Panc1 (cell line): ENCODE measurements around the gene PRKCB. TPM values are rescaled to one million over a fixed set of nuclear protein-coding genes. Genes with fewer than 3 reads are reported as not detected.

Source experiments
- ATAC-seq: fragments of 200-7000 bp; cut with Tn5 transposase; 2 replicates; pipeline ENCODE4 v1.9.1; 2020; ENCODE audit warnings: mild to moderate bottlenecking, moderate library complexity
- BruUV-seq: library from RNA; stranded (reverse); fragments of 400-500 nt; replicated peaks from 2 replicates; lab custom pipeline; 2021; lab: Mats Ljungman, UMichigan
- CTCF ChIA-PET: fragments of 300-600 bp; sonication (Branson Sonifier 250); formaldehyde crosslinking; loops from one replicate; lab custom pipeline; 2022; ENCODE audit warnings: antibody characterized with exemption; lab: Charles Lee
- POLR2A ChIA-PET: fragments of 300-600 bp; sonication (Branson Sonifier 250); formaldehyde crosslinking; loops from one replicate; lab custom pipeline; 2022; ENCODE audit warnings: antibody characterized with exemption; lab: Charles Lee
- DNase-seq: peaks from one replicate; pipeline ENCODE4 v3.0.0-alpha.2; 2010; ENCODE audit warnings: low read depth, low spot score
- H3K27ac ChIP-seq: 2 replicates; pipeline ENCODE4 v1.5.1; 2011; ENCODE audit warnings: mild to moderate bottlenecking, low read length, inconsistent platforms
- H3K27me3 ChIP-seq: fragments of 200-500 bp; sonication (Bioruptor generic); 2 replicates; pipeline ENCODE4 v1.6.0; 2014; ENCODE audit warnings: low read length, inconsistent platforms; ENCODE audit not compliant: control insufficient read depth, insufficient read depth
- H3K36me3 ChIP-seq: fragments of 200-500 bp; sonication (Bioruptor generic); 2 replicates; pipeline ENCODE4 v1.5.1; 2014; ENCODE audit warnings: inconsistent platforms, mild to moderate bottlenecking, low read length, moderate library complexity; ENCODE audit not compliant: control insufficient read depth, insufficient read depth
- H3K4me1 ChIP-seq: 2 replicates; pipeline ENCODE4 v1.5.1; 2011; ENCODE audit warnings: inconsistent platforms, mild to moderate bottlenecking, low read length, moderate library complexity; ENCODE audit not compliant: control insufficient read depth, insufficient read depth
- H3K4me3 ChIP-seq, 2 experiments: 2 replicates each; pipeline ENCODE4 v1.5.1; 2011 to 2012; ENCODE audit warnings: low read depth in 2 of 2, low read length in 2 of 2, mild to moderate bottlenecking in 2 of 2, inconsistent platforms in 1 of 2, moderate library complexity in 1 of 2
- H3K9me3 ChIP-seq: fragments of 200-500 bp; sonication (Bioruptor generic); 2 replicates; pipeline ENCODE4 v1.5.1; 2014; ENCODE audit warnings: low read depth, mild to moderate bottlenecking, inconsistent platforms, low read length, moderate library complexity; ENCODE audit not compliant: control insufficient read depth, insufficient read depth
- POLR2AphosphoS5 ChIP-seq: IDR thresholded peaks from 2 replicates; pipeline ENCODE4 v1.6.1; 2012; ENCODE audit warnings: mild to moderate bottlenecking, low read depth, low read length, moderate library complexity
- SIN3A ChIP-seq: IDR thresholded peaks from 2 replicates; pipeline ENCODE4 v1.6.1; 2012; ENCODE audit warnings: low read depth, mild to moderate bottlenecking, low read length, moderate library complexity, borderline replicate concordance; ENCODE audit not compliant: insufficient read depth
- TCF7L2 ChIP-seq: IDR thresholded peaks from 2 replicates; pipeline ENCODE4 v1.6.1; 2011; ENCODE audit warnings: mild to moderate bottlenecking, low read depth, low read length, inconsistent platforms
- in situ Hi-C: cut with HindIII; loops from 2 replicates; pipeline ENCODE4 v1.10.0; 2016; ENCODE audit warnings: low sequenced_read_pairs, low pct_unique_long_range_greater_than_20kb
- intact Hi-C: fragments of 100-400 bp; cut with micrococcal nuclease; formaldehyde crosslinking; loops from one replicate; pipeline ENCODE4 v1.10.0; 2022; ENCODE audit not compliant: unreplicated experiment
- total RNA-seq: library from RNA; stranded (reverse); gene quantifications from one replicate; pipeline ENCODE4 v1.2.1, GENCODE V29; 2021; ENCODE audit not compliant: unreplicated experiment
- TF ChIP-seq, protein P1 (sequence below): fragments of 450-650 bp; IDR thresholded peaks from 2 replicates; pipeline ENCODE4 v1.5.1; 2017; ENCODE audit warnings: mild to moderate bottlenecking
- TF ChIP-seq, protein P2 (sequence below), 2 experiments: IDR thresholded peaks; 2 replicates each; pipeline ENCODE4 v1.6.1; 2011 to 2012; ENCODE audit warnings: low read depth in 2 of 2, control low read depth in 1 of 2, low read length in 1 of 2, mild to moderate bottlenecking in 1 of 2, moderate library complexity in 1 of 2; ENCODE audit not compliant: insufficient read depth in 1 of 2

The PRKCB gene
- total RNA-seq, 1 experiment from 2014 or later, result 0.41 TPM

DNA sequence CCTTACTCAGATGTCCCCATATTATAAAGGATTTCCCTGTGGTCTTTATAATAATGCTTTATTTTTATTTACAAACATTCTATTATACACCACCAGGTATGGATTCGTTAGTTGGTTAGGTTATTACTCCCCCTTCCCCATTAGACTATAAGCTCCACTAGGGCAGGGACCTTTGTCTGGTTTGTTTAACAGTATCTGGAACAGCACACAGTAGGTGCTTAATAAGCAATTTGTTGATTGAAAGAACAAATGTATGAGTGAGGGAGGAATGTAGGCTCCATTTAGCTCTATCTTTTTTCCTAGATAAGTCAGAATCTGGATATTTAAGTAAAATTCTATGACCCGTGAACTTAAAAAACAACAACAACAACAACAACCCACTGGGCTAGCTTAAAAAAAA, 2.3 kb upstream of the PRKCB start:
- TF ChIP-seq TCF7L2 (no peak), POLR2AphosphoS5 (no peak), SIN3A (no peak)
- TF ChIP-seq, protein P1, sequence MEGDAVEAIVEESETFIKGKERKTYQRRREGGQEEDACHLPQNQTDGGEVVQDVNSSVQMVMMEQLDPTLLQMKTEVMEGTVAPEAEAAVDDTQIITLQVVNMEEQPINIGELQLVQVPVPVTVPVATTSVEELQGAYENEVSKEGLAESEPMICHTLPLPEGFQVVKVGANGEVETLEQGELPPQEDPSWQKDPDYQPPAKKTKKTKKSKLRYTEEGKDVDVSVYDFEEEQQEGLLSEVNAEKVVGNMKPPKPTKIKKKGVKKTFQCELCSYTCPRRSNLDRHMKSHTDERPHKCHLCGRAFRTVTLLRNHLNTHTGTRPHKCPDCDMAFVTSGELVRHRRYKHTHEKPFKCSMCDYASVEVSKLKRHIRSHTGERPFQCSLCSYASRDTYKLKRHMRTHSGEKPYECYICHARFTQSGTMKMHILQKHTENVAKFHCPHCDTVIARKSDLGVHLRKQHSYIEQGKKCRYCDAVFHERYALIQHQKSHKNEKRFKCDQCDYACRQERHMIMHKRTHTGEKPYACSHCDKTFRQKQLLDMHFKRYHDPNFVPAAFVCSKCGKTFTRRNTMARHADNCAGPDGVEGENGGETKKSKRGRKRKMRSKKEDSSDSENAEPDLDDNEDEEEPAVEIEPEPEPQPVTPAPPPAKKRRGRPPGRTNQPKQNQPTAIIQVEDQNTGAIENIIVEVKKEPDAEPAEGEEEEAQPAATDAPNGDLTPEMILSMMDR, result no peak
- TF ChIP-seq, protein P2, sequence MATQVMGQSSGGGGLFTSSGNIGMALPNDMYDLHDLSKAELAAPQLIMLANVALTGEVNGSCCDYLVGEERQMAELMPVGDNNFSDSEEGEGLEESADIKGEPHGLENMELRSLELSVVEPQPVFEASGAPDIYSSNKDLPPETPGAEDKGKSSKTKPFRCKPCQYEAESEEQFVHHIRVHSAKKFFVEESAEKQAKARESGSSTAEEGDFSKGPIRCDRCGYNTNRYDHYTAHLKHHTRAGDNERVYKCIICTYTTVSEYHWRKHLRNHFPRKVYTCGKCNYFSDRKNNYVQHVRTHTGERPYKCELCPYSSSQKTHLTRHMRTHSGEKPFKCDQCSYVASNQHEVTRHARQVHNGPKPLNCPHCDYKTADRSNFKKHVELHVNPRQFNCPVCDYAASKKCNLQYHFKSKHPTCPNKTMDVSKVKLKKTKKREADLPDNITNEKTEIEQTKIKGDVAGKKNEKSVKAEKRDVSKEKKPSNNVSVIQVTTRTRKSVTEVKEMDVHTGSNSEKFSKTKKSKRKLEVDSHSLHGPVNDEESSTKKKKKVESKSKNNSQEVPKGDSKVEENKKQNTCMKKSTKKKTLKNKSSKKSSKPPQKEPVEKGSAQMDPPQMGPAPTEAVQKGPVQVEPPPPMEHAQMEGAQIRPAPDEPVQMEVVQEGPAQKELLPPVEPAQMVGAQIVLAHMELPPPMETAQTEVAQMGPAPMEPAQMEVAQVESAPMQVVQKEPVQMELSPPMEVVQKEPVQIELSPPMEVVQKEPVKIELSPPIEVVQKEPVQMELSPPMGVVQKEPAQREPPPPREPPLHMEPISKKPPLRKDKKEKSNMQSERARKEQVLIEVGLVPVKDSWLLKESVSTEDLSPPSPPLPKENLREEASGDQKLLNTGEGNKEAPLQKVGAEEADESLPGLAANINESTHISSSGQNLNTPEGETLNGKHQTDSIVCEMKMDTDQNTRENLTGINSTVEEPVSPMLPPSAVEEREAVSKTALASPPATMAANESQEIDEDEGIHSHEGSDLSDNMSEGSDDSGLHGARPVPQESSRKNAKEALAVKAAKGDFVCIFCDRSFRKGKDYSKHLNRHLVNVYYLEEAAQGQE (IDR thresholded peaks at IDR 0.05; ENCODE audit: insufficient read depth in 1 of 2, low read depth in 2 of 2, low read length in 1 of 2), result no peak
- Histone ChIP-seq H3K36me3 (no peaks in the 10 kb centered on the region; the same call in 1 of the 2 replicates), H3K27ac (no peak overlapping the region), H3K4me1 (no peaks in the 10 kb centered on the region), H3K27me3 (peaks cover 4% of the 10 kb centered on the region; the same call in 1 of the 2 replicates), H3K9me3 (peaks cover 4% of the 10 kb centered on the region; the same call in 1 of the 2 replicates), H3K4me3 (no peak overlapping the region)
- intact Hi-C loops (no loop called here), in situ Hi-C loops (no loop called here)
- no TSS peak for BruUV-seq
- DNase-seq, result no peak
- POLR2A ChIA-PET, result no interaction called here
- ATAC-seq, result no peak
- CTCF ChIA-PET, result no interaction called here

DNA sequence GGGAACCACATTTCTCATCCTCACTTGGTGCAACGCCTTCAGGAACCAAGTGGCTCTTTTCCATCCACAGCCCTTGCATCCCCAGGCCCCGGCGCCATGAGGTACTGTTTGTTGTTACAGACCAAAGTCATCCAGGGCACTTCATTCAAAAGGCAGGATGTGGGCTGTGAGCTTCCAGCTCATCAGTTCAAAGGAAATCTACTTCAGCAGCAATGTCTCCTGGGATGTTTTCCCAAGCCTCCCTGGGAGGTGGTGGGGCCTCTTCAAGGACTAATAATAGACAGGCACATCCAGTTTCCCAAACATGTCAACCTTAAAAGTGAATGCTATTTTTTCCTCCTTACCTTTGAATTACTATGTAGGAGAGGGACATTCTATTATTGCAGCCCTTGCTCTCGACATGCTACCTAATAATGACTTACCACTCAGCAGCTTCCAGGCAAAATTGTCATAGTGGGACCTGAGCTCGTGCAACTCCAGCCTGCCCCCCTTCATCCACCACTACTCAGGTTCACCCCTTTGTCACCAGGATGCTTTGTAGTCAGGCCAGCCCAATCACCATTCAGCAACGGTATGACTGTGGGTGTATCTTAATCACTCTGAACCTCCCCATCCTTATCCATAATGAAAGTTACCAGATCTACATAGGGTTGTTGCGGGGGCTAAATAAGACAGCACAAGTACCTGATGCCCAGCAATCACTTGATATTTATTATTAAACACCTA, 1.7 kb upstream of the PRKCB start:
- in situ Hi-C loops, result no loop called here
- Histone ChIP-seq H3K9me3 (peaks cover 4% of the 10 kb centered on the region; the same call in 1 of the 2 replicates), H3K27ac (no peak overlapping the region), H3K36me3 (no peaks in the 10 kb centered on the region; the same call in 1 of the 2 replicates), H3K4me3 (no peak overlapping the region), H3K4me1 (no peaks in the 10 kb centered on the region), H3K27me3 (peaks cover 6% of the 10 kb centered on the region; the same call in 1 of the 2 replicates)
- BruUV-seq, result no TSS peak
- ChIA-PET POLR2A (no interaction called here), CTCF (no interaction called here)
- intact Hi-C loops, result no loop called here
- DNase-seq, result no peak
- no peak for ATAC-seq
- no peak for TF ChIP-seq POLR2AphosphoS5

DNA sequence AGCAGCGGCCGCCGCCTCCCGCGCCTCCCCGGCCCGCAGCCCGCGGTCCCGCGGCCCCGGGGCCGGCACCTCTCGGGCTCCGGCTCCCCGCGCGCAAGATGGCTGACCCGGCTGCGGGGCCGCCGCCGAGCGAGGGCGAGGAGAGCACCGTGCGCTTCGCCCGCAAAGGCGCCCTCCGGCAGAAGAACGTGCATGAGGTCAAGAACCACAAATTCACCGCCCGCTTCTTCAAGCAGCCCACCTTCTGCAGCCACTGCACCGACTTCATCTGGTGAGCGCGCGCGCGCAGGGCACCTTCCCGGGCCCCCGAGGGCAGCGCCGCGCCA, 258 bp downstream of the PRKCB start:
- Histone ChIP-seq H3K4me3 (no peak overlapping the region), H3K9me3 (no peaks in the 10 kb centered on the region), H3K27ac (no peak overlapping the region), H3K4me1 (no peaks in the 10 kb centered on the region), H3K27me3 (peaks cover 8% of the 10 kb centered on the region; the same call in 1 of the 2 replicates), H3K36me3 (no peaks in the 10 kb centered on the region; the same call in 1 of the 2 replicates)
- POLR2A ChIA-PET, result no interaction called here
- in situ Hi-C loops, result no loop called here
- TF ChIP-seq, protein P2 (IDR thresholded peaks at IDR 0.05; ENCODE audit: insufficient read depth in 1 of 2, low read depth in 2 of 2, low read length in 1 of 2), result no peak
- no peak for TF ChIP-seq POLR2AphosphoS5
- no peak for TF ChIP-seq TCF7L2
- TF ChIP-seq, protein P1, result no peak
- TF ChIP-seq SIN3A, result no peak
- intact Hi-C loops, result no loop called here
- BruUV-seq, result no TSS peak
- CTCF ChIA-PET, result no interaction called here
- DNase-seq (no peak), ATAC-seq (no peak)
